SU-DHL-6 (cell line): Measurements from ENCODE around the gene CDKN3.

Experiments used
- CTCF ChIP-seq: fragments of 200-600 bp; sonication (generic); IDR thresholded peaks from one replicate; pipeline ENCODE4 v1.5.1; 2017; ENCODE audit warnings: antibody characterized with exemption, mild to moderate bottlenecking, low read length, moderate library complexity; ENCODE audit not compliant: insufficient read depth, poor library complexity, severe bottlenecking
- EZH2phosphoT487 ChIP-seq: fragments of 200-600 bp; sonication (generic), shearing (Covaris generic); conservative IDR thresholded peaks from 2 replicates; pipeline ENCODE4 v1.6.1; 2018; ENCODE audit warnings: mild to moderate bottlenecking, antibody characterized with exemption, low read length, moderate library complexity, mixed read lengths

GRCh38 chr14:54354968-54355641, 41.7 kb upstream of the CDKN3 start:
- TF ChIP-seq CTCF (no peak), EZH2phosphoT487 (no peak)
